GM21526 (cell line): ENCODE results near the gene MAST2.
"Not testable (repeated sequence)": the region's sequence is repeated elsewhere in the genome, so short reads cannot be mapped to it uniquely, and the experiment has no call there.

Experiments used
- ATAC-seq: cut with Tn5 transposase; IDR thresholded peaks from one replicate; pipeline ENCODE4 v1.9.1; 2021; ENCODE audit warnings: moderate library complexity; ENCODE audit not compliant: unreplicated experiment, low FRiP score

MAST2 gene

DNA sequence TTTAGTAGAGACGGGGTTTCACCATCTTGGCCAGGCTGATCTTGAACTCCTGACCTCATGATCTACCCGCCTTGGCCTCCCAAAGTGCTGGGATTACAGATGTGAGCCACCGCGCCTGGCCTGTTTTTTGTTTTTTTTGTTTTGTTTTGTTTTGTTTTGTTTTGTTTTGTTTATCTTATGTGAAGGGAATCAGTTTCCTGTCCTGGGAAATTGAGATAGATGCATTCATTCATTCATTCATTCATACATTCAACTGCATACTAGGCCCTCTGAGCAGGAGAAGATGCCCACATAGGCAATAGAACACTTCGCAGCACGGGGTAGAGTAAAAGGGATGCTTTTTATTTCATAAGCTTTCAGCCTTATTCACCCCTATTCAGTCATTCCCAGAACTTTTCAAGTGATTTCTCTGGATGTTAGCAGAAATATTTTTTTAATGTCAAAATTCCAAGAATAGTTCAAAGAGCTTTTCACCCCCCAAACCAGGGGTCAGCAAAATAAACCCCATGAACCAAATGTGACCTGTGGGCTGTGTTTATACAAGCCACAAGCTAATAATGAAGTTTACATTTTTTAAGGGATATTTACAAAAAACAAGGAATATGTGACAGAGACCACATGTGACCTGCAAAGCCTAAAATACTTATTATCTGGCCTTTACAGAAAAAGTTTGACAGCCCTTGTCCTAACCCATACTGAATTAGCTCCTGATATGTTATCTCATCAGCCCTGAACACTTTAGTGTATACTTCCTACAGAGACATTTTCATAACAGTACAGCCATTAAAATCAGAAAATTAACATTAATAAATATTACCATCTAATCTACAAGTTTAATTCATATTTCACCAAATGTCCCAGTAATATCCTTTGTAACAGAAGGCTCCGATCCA is 127.1 kb downstream of the MAST2 start:
- ATAC-seq: no peak

DNA sequence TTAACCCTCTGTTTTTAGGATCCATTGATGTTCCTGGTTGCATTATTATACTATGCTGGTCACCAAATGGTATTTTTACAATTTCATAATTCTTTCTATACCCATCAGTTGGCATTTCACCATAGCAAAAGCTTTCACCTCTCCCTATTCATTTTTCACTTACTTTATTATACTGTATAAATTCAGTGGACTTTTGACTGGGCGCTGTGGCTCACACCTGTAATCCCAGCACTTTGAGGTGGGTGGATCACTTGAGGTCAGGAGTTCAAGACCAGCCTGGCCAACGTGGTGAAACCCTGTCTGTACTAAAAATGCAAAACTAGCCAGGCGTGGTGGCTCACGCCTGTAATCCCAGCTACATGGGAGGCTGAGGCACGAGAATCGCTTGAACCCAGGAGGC is 128.8 kb downstream of the MAST2 start:
- ATAC-seq: not testable (repeated sequence)

- ATAC-seq: no peak
Observed at GRCh38 chr1:45934947-45935346, 131.5 kb downstream of the MAST2 start.

DNA sequence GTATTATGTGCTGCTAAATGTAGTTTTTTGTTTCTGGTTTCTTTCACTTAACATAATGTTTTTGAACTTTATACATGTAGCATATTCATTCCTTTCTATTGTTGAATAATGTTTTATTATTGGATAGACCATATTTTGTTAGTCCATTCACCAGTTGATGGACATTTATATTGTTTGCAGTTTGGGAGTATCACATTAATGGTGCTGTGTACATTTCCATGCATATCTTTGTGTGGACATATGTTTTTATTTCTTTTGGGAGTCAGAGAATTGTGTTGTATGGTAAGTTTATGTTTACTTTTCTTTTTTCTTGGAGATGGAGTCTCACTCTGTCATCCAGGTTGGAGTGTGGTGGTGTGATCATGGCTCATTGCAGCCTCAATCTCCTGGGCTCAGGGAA is 134.6 kb downstream of the MAST2 start:
- ATAC-seq: no peak

GRCh38 chr1:45942411-45942810 is 139.0 kb downstream of the MAST2 start:
- ATAC-seq: no peak

DNA sequence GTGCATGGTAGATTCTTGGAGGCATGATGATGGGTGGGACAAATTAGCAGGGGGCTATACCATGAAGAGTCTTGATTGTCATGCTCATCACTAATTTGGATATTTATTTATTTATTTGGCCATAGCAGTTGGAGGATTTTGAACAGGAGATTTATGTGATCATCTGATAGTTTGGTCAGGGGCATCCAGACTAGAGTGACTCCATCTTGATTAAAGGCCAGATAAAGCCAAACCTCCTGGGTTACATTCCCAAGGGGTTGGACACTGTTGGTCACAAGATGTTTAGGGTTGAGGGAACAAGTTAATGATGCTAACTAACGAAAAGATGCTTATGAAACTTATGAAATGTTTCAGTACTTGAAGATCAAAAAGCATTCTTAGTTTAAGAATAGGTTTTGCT is 139.8 kb downstream of the MAST2 start:
- no peak for ATAC-seq

- ATAC-seq: no peak
Observed at GRCh38 chr1:45945426-45945825, 142.0 kb downstream of the MAST2 start.

DNA sequence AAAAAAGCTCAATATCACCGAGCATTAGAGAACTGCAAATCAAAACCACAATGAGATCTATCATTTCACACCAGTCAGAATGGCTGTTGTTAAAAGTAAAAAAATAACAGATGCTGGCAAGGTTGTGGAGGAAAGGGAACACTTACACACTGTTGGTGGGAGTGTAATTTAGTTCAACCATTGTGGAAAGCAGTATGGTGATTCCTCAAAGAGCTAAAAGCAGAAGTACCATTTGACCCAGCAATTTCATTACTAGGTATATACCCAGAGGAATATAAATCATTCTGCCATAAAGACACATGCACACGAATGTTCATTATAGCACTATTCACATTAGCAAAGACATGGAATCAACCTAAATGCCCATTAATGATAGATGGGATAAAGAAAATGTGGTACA is 146.1 kb downstream of the MAST2 start:
- ATAC-seq: not testable (repeated sequence)

GRCh38 chr1:45952072-45952471 is 148.7 kb downstream of the MAST2 start:
- no peak for ATAC-seq

GRCh38 chr1:45953934-45954847 is 150.8 kb downstream of the MAST2 start:
- no peak for ATAC-seq

DNA sequence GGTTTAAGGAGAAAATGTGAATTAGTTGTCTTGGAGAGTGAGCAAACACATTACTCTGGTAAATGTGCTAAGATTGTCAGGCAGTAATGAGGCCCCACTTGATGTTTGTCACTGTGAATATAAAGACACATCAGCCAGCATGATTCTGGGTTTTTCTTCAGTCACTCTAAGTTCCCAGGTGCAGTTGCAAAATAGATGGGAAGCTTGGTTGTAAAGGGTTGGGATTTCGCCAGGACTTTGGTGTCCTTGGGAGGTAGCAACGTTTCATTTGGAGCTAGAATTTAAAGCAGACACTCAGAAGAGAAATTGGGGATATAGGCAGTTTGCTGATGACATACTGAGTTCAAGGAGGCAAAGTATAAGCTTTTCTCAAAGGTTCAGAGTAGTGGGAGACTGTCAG is 154.3 kb downstream of the MAST2 start:
- ATAC-seq: no peak

- no peak for ATAC-seq
Observed at GRCh38 chr1:45958317-45958716, 154.9 kb downstream of the MAST2 start.

DNA sequence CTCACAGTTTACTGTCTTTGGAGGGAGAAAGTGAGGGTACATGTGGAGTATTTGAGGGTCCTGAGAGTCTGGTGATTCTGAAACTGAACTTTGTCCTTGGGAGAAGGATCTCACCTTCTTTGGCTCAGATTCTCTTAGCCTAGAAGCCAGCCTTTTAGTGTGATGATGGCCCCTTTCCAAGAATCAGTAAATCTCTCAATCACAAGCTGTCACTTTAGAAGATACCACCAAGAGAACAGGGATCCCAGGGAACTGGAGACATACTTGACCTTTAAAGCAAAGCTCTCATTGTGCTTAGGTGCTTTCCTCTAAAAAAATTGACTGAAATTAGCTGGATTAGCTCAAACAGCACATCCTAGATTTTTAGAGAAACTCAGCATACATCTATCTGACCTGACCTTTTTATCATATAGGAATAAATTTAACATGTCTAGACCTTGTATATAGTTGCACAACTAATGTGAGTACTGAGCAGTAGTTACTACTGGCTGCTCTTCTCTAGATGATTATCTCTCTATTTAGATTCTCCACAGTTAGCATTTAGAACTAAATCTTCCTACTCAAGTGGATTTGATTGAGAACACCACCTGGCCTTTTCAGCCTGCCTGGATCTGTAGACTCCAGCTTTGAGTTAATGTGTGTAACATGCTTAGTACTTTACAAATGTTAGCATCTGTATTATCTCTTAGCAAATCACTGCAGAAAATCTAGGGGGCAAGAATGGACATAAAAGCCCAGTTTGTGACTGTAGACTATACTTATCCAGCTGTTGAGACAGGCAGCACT is 157.7 kb downstream of the MAST2 start:
- ATAC-seq: no peak

DNA sequence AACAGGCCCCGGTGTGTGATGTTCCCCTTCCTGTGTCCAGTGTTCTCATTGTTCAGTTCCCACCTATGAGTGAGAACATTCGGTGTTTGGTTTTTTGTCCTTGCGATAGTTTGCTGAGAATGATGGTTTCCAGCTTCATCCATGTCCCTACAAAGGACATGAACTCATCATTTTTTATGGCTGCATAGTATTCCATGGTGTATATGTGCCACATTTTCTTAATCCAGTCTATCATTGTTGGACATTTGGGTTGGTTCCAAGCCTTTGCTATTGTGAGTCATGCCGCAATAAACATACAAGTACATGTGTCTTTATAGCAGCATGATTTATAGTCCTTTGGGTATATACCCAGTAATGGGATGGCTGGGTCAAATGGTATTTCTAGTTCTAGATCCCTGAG is 158.5 kb downstream of the MAST2 start:
- not testable (repeated sequence) for ATAC-seq

DNA sequence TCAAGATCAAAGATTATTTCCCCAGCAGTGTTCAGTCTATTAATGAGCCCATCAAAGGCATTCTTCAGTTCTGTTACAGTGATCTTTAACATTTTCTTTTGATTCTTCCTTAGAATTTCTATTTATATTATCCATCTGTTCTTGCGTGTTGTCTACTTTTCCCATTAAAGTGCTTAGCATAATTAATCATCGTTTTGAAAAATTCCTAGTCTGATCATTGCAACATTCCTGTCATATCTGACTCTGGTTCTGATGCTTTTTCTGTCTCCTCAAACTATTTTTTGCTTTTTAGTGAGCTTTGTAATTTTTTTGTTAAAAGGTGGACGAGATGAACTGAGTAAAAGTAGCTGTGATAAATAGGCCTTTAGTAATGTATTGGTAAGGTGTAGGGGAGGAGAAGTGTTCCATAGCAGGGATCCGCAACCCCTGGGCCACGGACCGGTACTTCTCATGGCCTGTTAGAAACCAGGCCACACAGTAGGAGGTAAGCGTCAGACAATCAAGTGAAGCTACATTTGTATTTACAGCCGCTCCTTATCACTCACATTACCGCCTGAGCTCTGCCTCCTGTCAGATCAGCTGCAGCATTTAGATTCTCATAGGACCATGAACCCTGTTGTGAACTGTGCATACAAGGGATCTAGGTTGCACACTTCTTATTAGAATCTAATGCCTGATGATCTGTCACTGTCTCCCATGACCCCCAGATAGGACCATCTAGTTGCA is 165.7 kb downstream of the MAST2 start:
- no peak for ATAC-seq

- no peak for ATAC-seq
Observed at GRCh38 chr1:45969866-45970265, 166.5 kb downstream of the MAST2 start.

DNA sequence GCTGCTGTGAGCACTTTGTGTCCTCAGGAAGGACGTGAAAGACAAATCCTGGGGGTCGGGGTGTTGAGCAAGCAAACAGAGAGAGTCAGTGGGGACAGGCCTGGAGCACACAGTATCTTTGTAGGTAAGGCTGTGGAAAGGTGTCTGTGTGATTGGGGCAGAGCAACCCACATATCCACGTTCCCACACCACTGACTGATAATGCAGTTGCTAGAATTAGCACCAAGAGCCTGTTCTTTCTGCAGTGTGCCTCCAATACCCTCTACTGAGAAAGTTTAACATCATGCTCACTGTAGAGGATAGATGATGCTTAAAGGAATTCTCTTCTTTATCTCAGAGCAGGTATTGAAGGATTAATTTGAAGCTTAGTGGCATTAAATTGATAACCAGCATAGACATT is 167.9 kb downstream of the MAST2 start:
- no peak for ATAC-seq

DNA sequence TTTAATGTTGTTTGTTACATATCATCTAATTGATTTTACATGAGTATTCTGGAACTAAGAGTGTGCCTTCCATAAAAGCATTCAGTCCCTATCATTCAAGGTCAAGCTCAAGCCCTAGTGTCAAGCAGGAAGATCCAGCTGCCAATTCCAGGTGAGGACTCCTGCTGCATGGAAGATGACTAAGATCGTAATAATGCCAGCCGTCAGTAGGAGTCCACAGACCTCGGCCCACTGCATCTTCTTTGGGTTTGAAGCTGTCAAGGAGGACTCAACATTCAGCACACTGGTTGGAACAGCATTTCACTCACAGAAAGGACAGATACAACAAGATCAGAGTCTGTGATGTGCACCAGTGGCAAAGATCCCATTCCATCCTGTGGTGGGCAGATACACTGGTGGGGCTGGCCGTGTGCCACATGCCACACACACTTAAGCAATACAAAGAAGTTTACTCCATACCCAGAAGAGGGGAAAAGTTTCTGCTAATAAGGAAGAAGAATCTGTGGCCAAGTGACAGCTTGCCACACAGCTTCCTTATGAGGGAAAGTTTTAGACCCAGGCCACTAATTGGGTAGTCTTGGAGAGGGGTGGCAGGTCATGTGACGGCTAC is 168.6 kb downstream of the MAST2 start:
- no peak for ATAC-seq

DNA sequence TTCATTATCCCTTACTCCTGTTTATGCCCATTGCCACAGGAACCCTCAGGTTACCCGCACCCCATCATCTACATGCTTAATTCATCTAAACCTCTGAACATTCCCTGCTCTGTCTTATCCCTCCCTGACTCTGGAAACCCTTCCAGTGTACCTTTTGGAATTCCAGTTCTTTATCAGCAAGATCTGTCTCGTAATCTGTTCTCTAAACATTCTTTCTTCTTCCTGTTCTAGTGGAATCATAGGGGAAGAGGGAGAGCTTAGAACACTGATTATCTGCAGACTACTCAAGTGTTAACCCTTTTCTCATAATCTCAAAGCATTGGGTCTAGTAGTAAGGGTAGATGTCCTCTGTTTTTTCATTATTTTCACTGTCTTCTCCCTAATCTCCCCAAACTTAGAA is 169.2 kb downstream of the MAST2 start:
- no peak for ATAC-seq

GRCh38 chr1:45973121-45973520 is 169.7 kb downstream of the MAST2 start:
- ATAC-seq: no peak
